NT2/D1 (cell line): ENCODE results near the gene DRG2.
A peak's percentile ranks its signal among the peaks of the same experiment; 100 is the strongest.

Experiments used
- DNase-seq: peaks from one replicate; pipeline ENCODE4 v3.0.0-alpha.2; 2011; ENCODE audit warnings: low read depth, low spot score
- H3K27me3 ChIP-seq: 2 replicates; pipeline ENCODE4 v1.6.0; 2011; ENCODE audit warnings: mild to moderate bottlenecking; ENCODE audit not compliant: insufficient read length, insufficient read depth
- H3K36me3 ChIP-seq: 2 replicates; pipeline ENCODE4 v1.6.1; 2011; ENCODE audit warnings: mild to moderate bottlenecking, low read length, mixed read lengths; ENCODE audit not compliant: insufficient read depth, insufficient read length
- H3K4me1 ChIP-seq: 2 replicates; pipeline ENCODE4 v1.5.1; 2011; ENCODE audit not compliant: insufficient read depth, insufficient read length
- H3K4me3 ChIP-seq: 2 replicates; pipeline ENCODE4 v1.5.1; 2011; ENCODE audit warnings: low read depth; ENCODE audit not compliant: insufficient read length
- H3K9ac ChIP-seq: 2 replicates; pipeline ENCODE4 v1.6.0; 2011; ENCODE audit warnings: low read depth; ENCODE audit not compliant: insufficient read length
- H3K9me3 ChIP-seq: 2 replicates; pipeline ENCODE4 v1.5.1; 2011; ENCODE audit warnings: mild to moderate bottlenecking, low read length; ENCODE audit not compliant: insufficient read depth
- SUZ12 ChIP-seq: IDR thresholded peaks from 2 replicates; pipeline ENCODE4 v1.6.1; 2011; ENCODE audit not compliant: insufficient read length, insufficient read depth; ENCODE audit errors: extremely low read depth
- YY1 ChIP-seq: IDR thresholded peaks from 2 replicates; pipeline ENCODE4 v1.6.1; 2011; ENCODE audit not compliant: insufficient read length, insufficient read depth
- ZNF274 ChIP-seq: IDR thresholded peaks from 2 replicates; pipeline ENCODE4 v1.6.1; 2011; ENCODE audit warnings: mild to moderate bottlenecking, low read depth, low read length

DRG2 gene

DNA sequence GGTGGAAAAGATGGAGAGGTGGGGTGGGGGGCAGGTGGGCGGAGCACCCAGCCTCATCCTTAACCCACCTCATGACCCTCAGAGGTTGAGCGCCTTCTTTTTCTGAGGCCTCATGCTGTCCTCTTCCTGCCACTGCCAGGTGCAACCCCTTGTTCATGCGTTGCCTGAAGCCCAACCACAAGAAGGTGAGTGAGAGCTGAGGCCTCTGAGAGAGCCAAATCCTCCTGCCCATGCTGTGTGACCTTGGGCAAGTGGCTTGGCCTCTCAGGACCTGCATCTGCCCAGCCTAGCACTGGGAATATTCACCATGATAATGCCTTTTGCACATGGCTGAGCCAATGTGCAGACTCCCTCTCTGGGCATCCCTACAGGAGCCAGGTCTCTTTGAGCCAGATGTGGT, 52.9 kb downstream of the DRG2 start:
- no peaks in the 10 kb centered on the region for H3K36me3 ChIP-seq
- no peaks in the 10 kb centered on the region for H3K27me3 ChIP-seq
- no peak for DNase-seq
- H3K9me3 ChIP-seq = no peaks in the 10 kb centered on the region
- H3K9ac ChIP-seq = no peak overlapping the region
- peaks cover 22% of the 10 kb centered on the region for H3K4me1 ChIP-seq
- no peak overlapping the region for H3K4me3 ChIP-seq
- TF ChIP-seq ZNF274 (no peak), YY1 (no peak), SUZ12 (no peak)

DNA sequence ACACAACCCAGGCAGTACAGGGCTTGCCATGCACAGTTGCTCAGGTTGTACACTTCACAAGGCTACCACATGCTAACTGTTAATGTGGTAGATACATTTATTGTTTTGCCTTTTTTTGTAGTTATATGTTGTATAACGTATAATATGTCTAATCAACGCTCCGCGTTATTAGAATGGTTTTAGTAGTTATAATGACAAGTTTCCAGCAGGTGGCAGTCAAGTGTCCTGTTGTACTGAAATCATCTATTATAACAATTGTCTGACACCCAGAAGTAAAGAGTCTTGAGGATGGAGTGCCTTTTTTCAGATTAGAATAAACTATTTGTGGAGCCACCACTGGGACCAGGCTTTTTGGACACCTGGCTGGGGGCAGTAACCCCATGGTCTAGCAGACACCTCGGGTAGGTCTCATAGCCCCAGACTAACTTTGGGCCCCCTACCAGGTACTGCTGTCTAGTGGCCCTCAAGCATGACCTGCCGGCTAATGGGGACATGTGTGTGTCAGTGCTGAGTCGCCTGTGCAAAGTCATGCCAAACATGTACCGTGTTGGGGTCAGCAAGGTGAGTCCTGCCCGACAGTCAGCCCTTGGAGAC, 53.6 kb downstream of the DRG2 start:
- Histone ChIP-seq H3K9me3 (no peaks in the 10 kb centered on the region), H3K36me3 (no peaks in the 10 kb centered on the region), H3K4me1 (peaks cover 20% of the 10 kb centered on the region), H3K27me3 (no peaks in the 10 kb centered on the region), H3K4me3 (no peak overlapping the region), H3K9ac (no peak overlapping the region)
- TF ChIP-seq SUZ12 (no peak), ZNF274 (no peak), YY1 (no peak)
- DNase-seq = no peak

DNA sequence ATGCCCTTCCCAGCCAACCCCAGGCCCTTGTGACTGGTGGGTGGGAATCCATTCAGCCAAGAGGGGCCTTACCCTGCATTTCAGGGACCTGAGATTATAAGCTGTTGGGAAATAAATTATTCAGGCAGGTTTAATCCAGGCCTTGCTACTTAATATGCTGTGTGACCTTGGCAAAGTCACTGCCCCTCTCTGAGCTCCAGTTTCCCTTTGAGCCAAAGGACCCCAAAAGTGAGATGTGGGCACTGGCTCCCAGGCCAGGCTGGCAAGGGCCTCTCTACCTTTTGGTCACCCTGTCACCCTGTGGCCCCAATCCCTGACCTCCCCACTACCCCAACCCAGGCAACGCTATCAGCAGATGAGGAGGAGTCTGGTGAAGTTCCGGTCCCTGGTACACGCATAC, 54.7 kb downstream of the DRG2 start:
- no peak for TF ChIP-seq YY1
- Histone ChIP-seq H3K27me3 (no peaks in the 10 kb centered on the region), H3K9ac (no peak overlapping the region), H3K9me3 (no peaks in the 10 kb centered on the region), H3K4me1 (peaks cover 17% of the 10 kb centered on the region), H3K4me3 (no peak overlapping the region), H3K36me3 (no peaks in the 10 kb centered on the region)
- no peak for DNase-seq

DNA sequence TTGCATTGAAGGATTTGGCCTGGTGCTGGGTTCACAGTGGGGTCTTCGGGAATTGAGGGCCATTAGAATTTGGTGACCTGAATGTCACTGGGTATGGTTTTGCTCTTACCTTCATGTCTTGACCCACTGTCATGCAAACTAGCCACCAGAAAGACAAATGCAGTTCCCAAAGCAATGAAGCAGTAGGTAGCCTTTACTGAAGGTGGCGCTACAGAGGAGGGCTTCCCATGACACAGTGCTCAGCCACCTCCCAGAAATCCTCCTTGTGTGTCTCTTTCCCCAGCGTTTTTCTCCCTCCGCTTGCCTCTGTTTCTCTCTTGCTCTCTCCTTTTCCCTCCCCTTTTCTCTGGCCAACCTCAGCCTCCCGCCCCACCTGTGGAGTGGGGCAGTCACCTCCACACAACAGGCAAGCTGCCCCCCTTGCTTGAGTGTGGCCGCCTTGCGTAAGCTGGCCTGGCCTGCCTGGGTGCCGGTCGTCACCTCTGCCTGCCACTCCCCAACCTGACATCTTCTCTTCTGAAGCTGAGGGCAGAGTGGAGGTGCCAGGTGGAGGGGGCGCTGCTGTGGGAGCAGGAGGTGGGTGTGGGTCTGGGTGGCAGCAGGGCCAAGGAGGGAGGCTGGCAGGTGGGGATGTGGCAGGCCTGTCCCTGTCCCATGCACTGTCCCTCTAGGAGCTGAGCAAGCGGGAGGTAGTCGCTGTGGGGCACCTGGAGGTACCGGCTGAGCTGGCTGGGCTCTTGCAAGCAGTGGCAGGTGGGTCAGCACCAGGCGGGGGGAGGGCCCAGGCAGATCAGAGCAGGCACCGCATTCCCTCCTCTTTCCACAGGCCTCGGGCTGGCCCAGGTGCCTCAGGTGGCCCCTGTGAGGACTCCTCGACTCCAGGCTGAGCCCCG, 55.5 kb downstream of the DRG2 start:
- TF ChIP-seq ZNF274 (no peak), SUZ12 (no peak), YY1 (no peak)
- Histone ChIP-seq H3K4me3 (no peak overlapping the region), H3K36me3 (no peaks in the 10 kb centered on the region), H3K9me3 (no peaks in the 10 kb centered on the region), H3K9ac (no peak overlapping the region), H3K27me3 (no peaks in the 10 kb centered on the region), H3K4me1 (peaks cover 16% of the 10 kb centered on the region)
- peak; percentile 51 for DNase-seq

DNA sequence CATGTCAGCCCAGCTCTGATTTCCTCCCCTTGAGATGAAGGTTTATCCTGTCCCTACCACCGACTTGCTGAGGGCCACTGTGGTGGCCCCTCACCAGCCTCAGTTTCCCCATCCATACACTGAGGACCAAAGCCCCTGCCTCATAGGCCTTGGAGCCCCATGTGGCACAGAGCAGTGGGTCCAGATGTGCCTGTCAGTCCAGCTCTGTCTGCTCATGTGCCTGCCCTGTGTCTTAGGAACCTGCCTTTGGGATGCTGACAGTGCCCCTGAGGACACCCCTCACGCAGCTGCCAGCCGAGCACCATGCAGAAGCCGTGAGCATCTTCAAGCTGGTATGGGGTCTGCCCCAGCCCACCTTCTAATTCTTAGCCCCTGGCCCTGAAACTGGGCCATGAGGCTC, 56.5 kb downstream of the DRG2 start:
- no peaks in the 10 kb centered on the region for H3K27me3 ChIP-seq
- H3K4me3 ChIP-seq = no peak overlapping the region
- no peak overlapping the region for H3K9ac ChIP-seq
- DNase-seq = no peak
- no peaks in the 10 kb centered on the region for H3K36me3 ChIP-seq
- no peaks in the 10 kb centered on the region for H3K9me3 ChIP-seq
- TF ChIP-seq YY1 (no peak), ZNF274 (no peak), SUZ12 (no peak)
- H3K4me1 ChIP-seq = peaks cover 13% of the 10 kb centered on the region

DNA sequence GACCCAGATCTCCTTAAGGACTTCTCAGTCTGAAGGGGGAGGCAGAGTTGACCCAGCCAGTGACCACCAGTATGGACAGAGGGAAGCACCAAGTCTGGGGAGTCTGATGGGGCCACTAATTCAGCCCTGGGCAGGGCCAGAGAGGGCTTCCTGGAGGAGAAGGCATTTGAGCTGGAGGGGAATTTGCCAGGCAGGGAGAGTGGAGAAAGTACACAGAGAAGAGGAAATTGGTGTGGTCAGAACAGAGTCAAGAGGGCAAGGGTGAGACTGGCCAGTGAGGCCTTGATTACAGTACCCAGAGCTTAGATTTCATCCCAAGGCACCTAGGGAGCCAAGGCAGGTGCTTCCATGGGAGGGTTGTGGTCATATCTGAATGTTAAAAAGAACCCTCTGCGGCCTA, 57.1 kb downstream of the DRG2 start:
- no peak for DNase-seq
- H3K9ac ChIP-seq = no peak overlapping the region
- H3K4me3 ChIP-seq = no peak overlapping the region
- H3K9me3 ChIP-seq = no peaks in the 10 kb centered on the region
- TF ChIP-seq SUZ12 = no peak
- TF ChIP-seq YY1 = no peak
- TF ChIP-seq ZNF274 = no peak
- no peaks in the 10 kb centered on the region for H3K36me3 ChIP-seq
- H3K27me3 ChIP-seq = no peaks in the 10 kb centered on the region
- H3K4me1 ChIP-seq = peaks cover 13% of the 10 kb centered on the region

DNA sequence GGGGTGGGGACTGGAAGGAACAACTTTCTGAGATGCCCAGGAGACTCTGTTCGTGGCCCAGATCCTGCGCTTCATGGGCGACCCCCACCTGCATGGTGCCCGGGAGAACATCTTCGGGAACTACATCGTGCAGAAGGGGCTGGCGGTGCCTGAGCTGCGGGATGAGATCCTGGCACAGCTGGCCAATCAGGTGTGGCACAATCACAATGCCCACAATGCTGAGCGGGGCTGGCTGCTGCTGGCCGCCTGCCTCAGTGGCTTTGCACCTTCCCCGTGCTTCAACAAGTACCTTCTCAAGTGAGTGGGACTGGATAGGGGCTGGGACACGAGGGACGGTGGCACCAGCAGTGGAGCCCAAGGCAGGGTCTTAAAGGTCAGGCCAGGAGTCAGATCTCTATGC, 58.1 kb downstream of the DRG2 start:
- Histone ChIP-seq H3K9ac (no peak overlapping the region), H3K4me3 (no peak overlapping the region), H3K36me3 (no peaks in the 10 kb centered on the region), H3K9me3 (no peaks in the 10 kb centered on the region), H3K4me1 (peaks cover 15% of the 10 kb centered on the region), H3K27me3 (no peaks in the 10 kb centered on the region)
- no peak for DNase-seq
- TF ChIP-seq YY1 (no peak), SUZ12 (no peak), ZNF274 (no peak)
